Measurements from ENCODE around the gene ACTL7A. TPM values are rescaled to one million over a fixed set of nuclear protein-coding genes. Genes with fewer than 3 reads are reported as not detected.

Gene ACTL7A
- total RNA-seq, 2 donors from 2014 or later = not detected

- 100% methylated on average over 1 of the region's 1 CpG; no CpG with 5 or more reads in 1 of the 2 experiments for WGBS, 2 experiments (ENCODE audit: insufficient coverage in 1 of 2, insufficient read length in 1 of 2)
- peaks cover 77% of the 10 kb centered on the region for H3K36me3 ChIP-seq (ENCODE audit: control insufficient read depth, insufficient read depth, low read length)
Observed at GRCh38 chr9:108911820-108912219, 49.8 kb downstream of the ACTL7A start.

More at GRCh38 chr9:108911820-108912219, 49.8 kb downstream of the ACTL7A start:
- H3K4me1 Mint-ChIP-seq = no peaks in the 10 kb centered on the region
- Histone ChIP-seq H3K4me3 (ENCODE audit: low read length) (no peak overlapping the region), H3K27me3 (ENCODE audit: control insufficient read depth, insufficient read depth, low read length, poor library complexity, severe bottlenecking) (no peaks in the 10 kb centered on the region), H3K9me3 (ENCODE audit: control insufficient read depth, low read length) (no peaks in the 10 kb centered on the region), H3K4me1 (ENCODE audit: control insufficient read depth, insufficient read depth, low read length) (no peaks in the 10 kb centered on the region), H3K9ac (ENCODE audit: extremely low read depth, low read length, poor library complexity, severe bottlenecking) (no peak overlapping the region), H3K27ac (ENCODE audit: low read depth, low read length) (no peak overlapping the region)
- peaks cover 57% of the 10 kb centered on the region for H3K36me3 Mint-ChIP-seq (ENCODE audit: low read depth)
- no peaks in the 10 kb centered on the region for H3K27me3 Mint-ChIP-seq (ENCODE audit: insufficient read depth)
- no peak overlapping the region for H3K4me3 Mint-ChIP-seq
- H3K27ac Mint-ChIP-seq = peak overlapping the region; percentile 39
- TF ChIP-seq CTCF (conservative IDR thresholded peaks at IDR 0.05) = no peak
- no peaks in the 10 kb centered on the region for H3K9me3 Mint-ChIP-seq
- no peak for DNase-seq

Other genes starting within 250 kb of the ACTL7A start
- gene ACTL7B, start 6.3 kb upstream of the ACTL7A start, total RNA-seq = not detected
- gene ELP1, start 71.9 kb downstream of the ACTL7A start, total RNA-seq = 10 to 100 TPM; 32.9 to 37.1 TPM
- 10 to 100 TPM; 11.4 to 15.4 TPM for gene ABITRAM, start 72.1 kb downstream of the ACTL7A start, total RNA-seq
- gene CTNNAL1, start 151.2 kb downstream of the ACTL7A start, total RNA-seq = 10 to 100 TPM; 80.1 to 82.1 TPM